Stimulated activated CD8-positive, alpha-beta memory T cell treated with anti-CD3 and anti-CD28 coated beads, Interleukin-7, amount 100 ng/mL, for 48 hours (primary cell): Measurements from ENCODE around the gene NUP188.

ENCODE experiments used
- DNase-seq, 2 donors: peaks; one replicate each; pipeline ENCODE4 v3.0.0-alpha.2; 2020; ENCODE audit warnings: low read depth in 1 of 2; ENCODE audit errors: extremely low read depth in 1 of 2

Gene NUP188

DNA sequence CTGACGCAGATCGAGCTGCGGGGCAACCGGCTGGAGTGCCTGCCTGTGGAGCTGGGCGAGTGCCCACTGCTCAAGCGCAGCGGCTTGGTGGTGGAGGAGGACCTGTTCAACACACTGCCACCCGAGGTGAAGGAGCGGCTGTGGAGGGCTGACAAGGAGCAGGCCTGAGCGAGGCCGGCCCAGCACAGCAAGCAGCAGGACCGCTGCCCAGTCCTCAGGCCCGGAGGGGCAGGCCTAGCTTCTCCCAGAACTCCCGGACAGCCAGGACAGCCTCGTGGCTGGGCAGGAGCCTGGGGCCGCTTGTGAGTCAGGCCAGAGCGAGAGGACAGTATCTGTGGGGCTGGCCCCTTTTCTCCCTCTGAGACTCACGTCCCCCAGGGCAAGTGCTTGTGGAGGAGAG is 31.3 kb upstream of the NUP188 start:
- DNase-seq: no peak

DNA sequence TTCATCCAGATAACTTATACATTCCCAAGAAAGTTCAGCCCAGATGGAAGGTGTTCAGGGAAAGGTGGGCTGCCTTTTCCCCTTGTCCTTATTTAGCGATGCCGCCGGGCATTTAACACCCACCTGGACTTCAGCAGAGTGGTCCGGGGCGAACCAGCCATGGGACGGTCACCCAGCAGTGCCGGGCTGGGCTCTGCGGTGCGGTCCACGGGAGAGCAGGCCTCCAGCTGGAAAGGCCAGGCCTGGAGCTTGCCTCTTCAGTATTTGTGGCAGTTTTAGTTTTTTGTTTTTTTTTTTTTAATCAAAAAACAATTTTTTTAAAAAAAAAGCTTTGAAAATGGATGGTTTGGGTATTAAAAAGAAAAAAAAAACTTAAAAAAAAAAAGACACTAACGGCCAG is 30.8 kb upstream of the NUP188 start:
- DNase-seq: no peak

DNA sequence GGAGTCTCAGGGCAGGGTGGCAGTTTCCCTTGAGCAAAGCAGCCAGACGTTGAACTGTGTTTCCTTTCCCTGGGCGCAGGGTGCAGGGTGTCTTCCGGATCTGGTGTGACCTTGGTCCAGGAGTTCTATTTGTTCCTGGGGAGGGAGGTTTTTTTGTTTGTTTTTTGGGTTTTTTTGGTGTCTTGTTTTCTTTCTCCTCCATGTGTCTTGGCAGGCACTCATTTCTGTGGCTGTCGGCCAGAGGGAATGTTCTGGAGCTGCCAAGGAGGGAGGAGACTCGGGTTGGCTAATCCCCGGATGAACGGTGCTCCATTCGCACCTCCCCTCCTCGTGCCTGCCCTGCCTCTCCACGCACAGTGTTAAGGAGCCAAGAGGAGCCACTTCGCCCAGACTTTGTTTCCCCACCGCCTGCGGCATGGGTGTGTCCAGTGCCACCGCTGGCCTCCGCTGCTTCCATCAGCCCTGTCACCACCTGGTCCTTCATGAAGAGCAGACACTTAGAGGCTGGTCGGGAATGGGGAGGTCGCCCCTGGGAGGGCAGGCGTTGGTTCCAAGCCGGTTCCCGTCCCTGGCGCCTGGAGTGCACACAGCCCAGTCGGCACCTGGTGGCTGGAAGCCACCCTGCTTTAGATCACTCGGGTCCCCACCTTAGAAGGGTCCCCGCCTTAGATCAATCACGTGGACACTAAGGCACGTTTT is 30.2 kb upstream of the NUP188 start:
- no peak for DNase-seq

DNA sequence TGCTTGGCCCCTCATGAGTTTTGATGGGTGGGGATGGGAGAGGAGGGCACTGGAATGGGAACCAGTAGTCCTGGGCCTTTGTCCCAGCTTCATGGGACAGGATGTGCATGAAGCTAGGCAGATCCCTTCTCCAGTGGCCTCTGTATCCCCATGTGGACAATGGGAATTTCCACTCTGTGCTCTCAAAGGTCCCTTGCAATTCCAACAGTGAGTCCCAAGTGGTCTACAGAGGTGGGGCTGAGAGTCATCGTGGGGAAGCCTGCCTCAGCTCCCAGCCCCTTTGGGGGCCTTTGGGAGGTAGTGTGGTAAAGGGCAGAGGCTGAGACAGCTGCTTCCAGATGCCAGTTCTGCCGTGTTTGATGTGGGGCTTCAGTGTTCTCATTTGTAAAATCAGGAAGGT is 28.6 kb upstream of the NUP188 start:
- no peak for DNase-seq

DNA sequence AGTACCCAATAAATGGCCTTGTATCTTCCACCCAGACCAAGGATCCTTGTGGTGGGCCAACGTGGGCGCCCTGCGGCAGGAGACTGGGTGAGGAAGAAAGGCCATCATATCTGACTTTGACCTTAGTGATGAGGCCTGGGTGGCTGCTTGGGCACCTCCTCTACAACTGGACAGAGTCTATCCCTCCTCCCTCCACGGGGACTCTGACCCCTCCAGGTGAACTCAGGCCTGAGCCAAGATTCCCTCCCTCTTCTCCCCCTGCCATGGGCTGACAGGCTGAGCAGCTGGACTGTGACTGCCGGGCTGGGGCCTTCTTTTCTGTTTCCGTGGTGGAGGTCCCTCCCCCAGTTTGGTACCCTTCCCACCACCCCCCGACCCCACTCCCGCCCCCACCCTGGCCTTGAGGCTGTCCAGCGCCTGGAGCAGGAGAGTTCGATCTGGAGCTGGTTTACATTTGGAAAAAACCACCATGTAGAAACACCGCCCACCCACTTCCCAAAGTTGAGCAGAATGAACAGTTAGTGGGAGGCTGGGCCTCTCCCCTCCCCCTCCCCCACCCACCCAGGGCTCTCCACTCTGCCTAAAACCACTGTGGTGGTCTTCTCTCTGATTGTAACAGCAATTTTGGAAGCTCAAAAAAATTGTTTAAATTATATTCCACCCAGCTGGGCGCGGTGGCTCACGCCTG is 28.0 kb upstream of the NUP188 start:
- no peak for DNase-seq

DNA sequence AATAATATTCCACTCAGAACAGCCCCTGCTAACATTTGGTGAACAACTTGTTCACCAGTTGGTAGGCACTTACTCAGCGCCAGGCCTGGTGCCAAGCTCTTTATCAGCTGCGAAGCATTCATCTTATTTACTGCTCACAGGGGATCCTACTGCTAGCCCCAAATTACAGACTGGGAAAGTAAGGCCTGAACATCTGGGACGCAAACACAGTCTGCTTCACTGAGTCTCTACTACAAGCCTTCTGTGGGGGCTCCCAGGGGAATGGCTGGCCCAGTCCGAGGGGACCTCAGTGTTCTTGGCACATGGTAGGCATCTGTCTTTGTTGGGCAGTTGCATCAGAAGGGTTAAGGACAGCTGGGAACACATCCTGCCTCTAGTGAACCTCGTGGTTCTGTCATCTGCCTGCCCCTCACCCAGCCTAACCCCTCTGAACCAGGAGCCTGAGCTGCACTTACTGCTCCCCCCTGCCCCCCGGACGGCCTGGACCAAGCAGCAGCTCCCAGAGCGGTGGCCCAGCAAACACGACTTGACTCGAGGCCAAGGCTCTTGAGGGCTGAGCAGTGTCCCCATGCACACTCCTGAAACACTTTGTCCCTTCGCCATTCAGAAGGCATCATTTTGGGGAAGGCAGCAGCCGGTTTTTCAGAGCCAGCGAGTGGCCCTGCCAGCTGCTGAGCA is 27.0 kb upstream of the NUP188 start, which contains the start of gene PHYHD1:
Gene PHYHD1, plus strand, starts transcription at position 602 of the 678 bp plus-strand sequence. CDS start 1,342 bp downstream, outside the sequence.
- DNase-seq: no peak

- no peak for DNase-seq
These were observed 25.4 kb upstream of the NUP188 start for GRCh38 chr9:128921881-128922763.

- no peak for DNase-seq
These were observed 24.0 kb upstream of the NUP188 start for GRCh38 chr9:128923493-128923883.

DNA sequence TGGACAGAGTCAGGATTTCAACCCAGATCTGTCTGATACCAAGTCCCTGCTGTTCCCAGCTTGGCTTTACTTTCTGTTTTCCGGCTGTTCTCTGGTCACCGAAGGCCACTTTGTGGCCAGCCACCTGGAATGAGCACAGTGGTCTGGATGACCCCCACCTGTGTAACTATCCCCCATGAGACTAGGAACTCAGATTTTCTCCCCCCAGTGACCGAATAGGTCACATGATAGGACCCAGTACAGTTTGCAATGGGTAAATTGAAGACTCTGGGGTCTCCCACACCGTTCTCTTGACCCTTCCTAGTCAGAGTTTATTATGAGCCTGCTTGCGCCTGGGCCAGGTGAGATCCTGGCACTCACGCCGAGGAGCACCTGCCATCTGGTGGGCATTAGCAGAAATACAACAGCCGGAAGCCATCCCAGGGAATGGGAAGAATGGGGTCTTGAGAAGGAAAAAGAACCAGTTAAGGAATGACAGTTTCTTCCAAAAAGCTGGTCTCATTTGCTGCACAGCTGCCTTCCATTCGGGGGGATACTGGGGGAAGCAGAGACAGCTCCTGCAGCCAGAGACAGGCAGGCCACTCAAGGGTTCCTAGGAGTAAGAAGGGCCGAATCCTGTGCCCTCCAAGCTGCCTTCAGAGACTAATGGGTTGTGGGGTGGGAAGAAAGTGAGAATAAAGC is 19.6 kb upstream of the NUP188 start:
- DNase-seq: no peak

DNA sequence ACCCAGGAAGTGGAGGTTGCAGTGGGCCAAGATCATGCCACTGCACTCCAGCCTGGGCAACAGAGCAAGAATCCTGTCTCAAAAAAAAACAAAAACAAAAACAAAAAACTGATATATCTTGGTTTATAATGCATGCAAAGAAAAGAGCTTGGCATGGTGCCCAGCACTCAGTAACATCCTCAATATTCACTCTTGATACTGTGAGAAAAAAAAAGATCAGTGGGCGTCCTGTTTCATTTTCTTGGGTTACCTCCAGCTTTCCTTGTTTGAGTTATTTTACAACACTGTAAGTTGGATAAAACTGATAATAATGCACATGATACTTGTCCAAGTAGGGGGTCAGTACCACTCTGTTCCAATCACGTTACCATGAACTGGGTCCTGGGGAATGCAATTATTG is 18.9 kb upstream of the NUP188 start:
- DNase-seq: no peak

- DNase-seq: no peak
These were observed 17.9 kb upstream of the NUP188 start for GRCh38 chr9:128929560-128929959.

GRCh38 chr9:128933731-128934130 is 13.8 kb upstream of the NUP188 start:
- no peak for DNase-seq

GRCh38 chr9:128936171-128936865 is 11.2 kb upstream of the NUP188 start:
- no peak for DNase-seq

DNA sequence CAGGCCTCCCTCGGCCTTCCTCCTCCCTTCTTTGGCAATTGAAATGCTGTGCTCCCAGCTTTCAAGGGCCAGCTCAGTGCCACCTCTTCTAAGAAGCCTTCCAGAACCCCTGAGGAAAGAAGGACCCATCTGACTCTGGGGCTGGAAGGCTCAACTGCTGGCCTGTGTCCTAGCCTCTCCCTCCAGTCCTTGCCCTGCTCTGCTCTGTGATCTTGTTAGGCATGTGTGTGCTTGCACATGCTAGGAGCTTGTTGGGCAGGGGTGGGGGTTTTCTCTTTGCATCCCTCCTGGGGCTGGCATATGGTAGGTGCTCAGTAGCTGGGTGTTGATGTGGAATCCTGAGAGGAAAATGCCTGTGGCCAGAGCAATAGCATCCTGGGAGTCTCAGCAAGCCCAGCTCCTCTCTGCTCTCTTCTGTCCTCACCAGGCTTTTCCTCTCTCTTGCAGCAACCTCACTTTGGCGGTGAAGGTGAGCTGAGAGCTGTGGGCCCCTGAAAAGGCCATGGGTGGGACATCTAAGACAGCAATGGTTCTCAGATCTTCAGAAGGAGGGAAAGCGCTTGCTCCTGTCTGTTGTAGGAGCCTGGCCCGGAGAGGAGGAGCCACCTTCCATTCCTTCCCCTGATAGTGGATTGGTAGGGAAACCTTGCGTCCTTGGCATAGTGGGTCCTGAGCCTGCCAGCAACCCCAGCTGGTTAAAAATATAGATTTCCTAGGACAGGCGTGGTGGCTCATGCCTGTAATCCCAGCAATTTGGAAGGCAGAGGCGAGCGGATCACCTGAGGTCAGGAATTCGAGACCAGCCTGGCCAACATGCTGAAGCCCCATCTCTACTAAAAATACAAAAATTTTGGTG is 10.0 kb upstream of the NUP188 start:
- no peak for DNase-seq

DNA sequence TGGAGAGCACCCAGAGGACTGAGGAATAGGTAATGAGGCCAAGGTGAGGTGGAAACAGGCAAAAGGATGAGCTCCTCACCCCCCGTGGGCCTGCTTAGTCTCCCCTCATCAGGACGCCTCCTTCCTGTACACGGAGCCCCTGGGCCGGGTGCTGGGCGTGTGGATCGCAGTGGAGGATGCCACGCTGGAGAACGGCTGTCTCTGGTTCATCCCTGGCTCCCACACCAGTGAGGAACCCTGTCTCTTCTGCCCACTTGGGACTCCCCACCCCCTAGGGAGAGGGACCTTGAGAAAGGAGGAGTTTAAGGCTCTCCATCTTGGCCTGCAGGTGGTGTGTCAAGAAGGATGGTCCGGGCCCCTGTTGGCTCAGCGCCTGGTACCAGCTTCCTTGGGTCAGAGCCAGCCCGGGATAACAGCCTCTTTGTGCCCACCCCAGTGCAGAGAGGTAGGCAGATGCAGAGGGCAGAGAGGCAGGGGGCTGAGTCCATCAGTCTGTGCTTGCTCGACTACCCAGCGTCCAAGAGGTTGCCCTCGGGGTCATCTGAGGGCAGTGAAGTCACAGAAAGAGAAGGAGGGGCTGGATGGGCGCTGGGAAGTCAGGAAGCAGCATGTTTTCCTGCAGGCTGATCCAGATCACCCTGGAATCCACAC is 7.1 kb upstream of the NUP188 start:
- no peak for DNase-seq

DNA sequence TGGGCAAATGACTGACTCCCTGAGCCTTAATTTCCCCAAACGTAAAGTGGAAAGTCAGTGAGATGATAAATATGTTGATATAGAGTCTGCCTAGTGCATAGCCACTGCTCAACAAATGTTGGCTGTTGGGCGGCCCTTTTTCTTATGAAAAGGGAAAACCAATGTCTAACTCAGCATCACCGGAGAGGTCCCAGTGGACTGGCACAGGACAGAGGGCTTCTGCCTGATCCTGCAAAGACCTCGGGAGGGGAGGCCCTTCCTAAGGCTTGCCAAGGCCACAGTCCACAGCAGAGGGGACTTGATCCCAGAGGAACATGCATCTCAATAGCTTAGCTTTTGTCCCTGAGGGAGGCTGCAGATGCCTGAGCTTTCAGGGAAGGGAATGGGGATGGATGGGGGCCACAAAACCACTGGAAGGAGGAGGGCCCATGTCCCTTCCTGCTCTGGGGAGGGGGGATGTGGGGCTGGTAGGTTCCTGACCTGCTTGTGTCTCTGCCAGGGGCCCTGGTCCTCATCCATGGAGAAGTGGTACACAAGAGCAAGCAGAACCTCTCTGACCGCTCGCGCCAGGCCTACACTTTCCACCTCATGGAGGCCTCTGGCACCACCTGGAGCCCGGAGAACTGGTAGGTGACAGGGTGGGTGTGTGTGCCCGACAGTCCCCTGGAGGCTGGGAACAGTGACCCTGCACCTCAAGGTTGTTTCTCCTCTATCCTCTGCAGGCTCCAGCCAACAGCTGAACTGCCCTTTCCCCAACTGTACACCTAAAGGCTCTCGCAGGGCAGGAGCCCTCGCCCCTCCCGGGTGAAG is 6.3 kb upstream of the NUP188 start:
- DNase-seq: no peak

DNA sequence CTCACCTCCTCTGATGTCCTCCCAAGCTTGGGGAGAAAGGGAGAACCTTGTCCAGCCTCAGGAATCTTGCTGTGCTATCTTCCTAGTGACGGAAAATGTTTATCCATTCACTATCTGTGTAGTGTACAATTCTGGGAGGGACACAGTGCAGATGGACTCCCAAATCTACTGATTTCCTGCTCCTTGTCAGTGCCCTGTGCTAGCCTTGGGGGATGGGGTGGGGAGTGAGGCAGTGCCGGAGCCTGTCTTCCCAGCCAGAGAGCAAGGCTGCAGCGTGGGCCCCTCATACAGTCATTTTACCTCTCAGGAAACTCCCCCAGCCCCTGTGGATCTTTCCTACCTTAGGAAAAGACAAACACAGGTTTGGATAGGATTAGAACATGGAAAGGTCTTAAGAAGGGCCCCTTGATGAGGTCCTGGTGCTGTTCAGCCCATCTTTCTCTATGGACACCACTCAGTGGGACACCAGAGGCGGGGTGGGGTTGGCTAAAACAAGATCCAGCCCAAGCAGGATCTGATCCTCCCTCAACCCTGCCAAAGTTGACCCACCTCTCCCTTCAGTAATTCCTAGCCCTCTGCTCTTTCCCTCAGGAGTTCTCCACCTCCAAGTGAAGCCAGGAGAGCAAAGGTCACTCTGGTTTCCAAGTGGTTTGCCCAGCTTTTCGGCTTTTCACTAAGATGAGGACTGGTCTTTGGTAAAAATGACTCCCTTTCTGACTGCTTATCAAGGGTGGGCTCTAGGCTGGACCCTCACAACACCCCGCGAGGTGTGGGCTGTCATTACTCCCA is 3.5 kb upstream of the NUP188 start:
- DNase-seq: no peak
